Measurements from ENCODE around the gene GFOD1. TPM values are rescaled to one million over a fixed set of nuclear protein-coding genes. Genes with fewer than 3 reads are reported as not detected.

The GFOD1 gene
- polyA plus RNA-seq, 1 donor from 2014 or later: 7.0 TPM

Other genes with a start within 250 kb of the GFOD1 start
- 67.9 and 88.3 TPM in 2 replicates for gene TBC1D7, start 159.1 kb downstream of the GFOD1 start, polyA plus RNA-seq
- 15.9 and 16.5 TPM in 2 replicates for gene SIRT5, start 87.0 kb upstream of the GFOD1 start, polyA plus RNA-seq
- 88.8 and 117 TPM in 2 replicates for gene NOL7, start 127.7 kb upstream of the GFOD1 start, polyA plus RNA-seq
- 51.7 and 52.2 TPM in 2 replicates for gene RANBP9, start 224.2 kb upstream of the GFOD1 start, polyA plus RNA-seq